HG03097 (cell line): Measurements from ENCODE around the gene SESN3.
"Not testable (repeated sequence)": the region's sequence is repeated elsewhere in the genome, so short reads cannot be mapped to it uniquely, and the experiment has no call there.

Source experiments
- ATAC-seq: cut with Tn5 transposase; IDR thresholded peaks from one replicate; pipeline ENCODE4 v1.9.1; 2021; ENCODE audit not compliant: unreplicated experiment, low FRiP score

SESN3 gene, protein sequence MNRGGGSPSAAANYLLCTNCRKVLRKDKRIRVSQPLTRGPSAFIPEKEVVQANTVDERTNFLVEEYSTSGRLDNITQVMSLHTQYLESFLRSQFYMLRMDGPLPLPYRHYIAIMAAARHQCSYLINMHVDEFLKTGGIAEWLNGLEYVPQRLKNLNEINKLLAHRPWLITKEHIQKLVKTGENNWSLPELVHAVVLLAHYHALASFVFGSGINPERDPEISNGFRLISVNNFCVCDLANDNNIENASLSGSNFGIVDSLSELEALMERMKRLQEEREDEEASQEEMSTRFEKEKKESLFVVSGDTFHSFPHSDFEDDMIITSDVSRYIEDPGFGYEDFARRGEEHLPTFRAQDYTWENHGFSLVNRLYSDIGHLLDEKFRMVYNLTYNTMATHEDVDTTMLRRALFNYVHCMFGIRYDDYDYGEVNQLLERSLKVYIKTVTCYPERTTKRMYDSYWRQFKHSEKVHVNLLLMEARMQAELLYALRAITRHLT

DNA sequence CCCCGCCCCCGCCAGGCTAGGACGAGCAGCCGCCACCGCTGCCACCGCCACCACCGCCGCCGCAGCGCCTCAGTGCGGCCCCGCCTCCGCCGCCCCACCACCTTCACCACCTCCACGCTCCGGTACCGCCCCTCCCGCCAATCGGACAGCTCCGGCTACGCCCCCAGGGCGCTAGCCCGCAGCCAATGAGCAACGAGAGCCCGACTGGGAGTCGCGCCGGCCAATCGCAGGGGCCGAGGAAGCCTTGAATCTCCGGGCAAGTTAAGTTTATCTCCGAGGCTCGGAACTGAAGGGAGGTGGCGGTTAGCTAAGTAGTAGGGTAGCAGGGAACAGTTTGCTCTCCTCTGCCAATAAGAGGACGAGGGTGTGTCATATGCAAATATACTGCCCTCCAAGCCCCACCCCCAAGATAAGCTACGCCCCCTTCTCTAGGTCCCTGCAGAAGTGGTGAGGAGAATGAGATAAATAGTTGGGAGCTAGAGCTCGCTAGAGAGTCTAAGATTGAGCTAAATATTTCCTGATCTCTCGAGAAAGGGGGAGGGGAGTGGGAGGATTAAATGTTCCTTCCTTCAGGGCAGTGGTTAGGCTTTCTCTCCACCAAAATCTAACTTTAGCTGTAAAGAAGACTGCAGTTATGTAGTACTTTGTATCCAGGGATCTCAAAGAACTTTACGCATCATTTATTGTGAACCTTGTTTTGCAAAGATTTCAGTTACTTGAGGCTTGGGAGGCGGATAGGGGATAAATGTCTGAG lies at the start of gene SESN3:
Gene SESN3, minus strand, starts transcription at position 76 of the 754 bp plus-strand sequence. CDS start 342 bp downstream, outside the sequence.
- peak; percentile 97 for ATAC-seq

DNA sequence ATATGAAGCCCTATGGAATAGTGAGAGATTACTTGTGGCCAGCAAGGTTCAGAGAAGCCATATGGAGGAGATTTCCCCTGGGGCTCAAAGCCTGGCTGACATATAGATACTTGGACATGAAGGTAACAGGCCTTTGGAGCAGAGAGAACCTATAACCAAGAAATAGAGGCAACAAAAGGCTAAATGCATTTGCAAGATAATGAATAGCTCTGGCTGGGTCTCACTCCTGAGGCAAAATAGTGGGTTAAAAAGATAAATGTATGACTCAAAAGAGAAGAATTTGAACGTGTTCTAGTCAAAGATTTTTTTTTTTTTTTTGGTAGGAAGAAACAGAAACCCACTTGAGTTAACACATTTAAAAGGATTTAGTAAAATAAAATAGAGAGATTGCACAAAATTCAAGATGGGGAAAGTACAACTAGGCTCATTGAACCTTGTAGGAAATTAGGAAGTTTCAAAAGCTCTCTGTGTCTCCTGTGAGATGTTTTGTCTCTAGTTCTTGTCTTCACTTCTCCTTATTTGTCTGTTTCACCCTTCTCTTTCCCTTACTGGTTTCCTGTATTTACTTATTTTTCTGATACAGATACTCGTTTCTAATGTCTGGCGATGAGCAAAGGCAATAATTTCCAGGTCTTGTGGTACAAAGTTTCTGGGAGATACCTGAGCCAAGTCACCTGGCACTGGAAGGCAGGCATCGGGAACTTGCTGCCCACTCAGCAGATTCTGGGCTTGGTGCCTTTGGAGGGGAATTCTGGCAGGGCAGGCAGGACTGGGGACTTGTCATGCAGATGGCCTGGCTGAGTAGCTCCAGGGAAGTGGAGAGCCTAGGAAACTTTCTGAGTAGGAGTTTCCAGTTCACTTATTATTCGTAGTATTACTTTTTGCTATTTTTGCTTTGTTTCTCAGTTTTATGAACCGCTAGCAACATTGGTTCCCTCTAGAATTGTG lies 49.2 kb upstream of the SESN3 start:
- ATAC-seq, result no peak

DNA sequence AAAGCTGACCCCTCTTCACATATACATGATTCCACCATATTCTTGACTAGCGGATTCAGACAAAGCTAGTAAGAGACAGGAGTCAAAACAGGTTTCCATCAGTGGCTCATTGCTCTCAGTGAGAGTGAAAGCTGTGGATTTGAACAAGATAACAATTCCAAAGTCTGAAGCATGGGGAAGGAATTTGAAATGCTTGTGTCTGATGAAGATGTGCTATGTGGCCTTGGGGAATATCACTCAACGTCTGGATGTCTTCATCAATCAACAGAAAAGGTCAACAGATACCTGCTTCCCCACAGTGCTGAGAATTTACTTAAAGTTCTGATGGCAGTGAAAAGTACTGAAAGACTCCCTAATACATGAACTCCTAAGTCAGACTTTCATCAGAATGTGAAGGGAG lies 46.9 kb upstream of the SESN3 start:
- ATAC-seq, result no peak

DNA sequence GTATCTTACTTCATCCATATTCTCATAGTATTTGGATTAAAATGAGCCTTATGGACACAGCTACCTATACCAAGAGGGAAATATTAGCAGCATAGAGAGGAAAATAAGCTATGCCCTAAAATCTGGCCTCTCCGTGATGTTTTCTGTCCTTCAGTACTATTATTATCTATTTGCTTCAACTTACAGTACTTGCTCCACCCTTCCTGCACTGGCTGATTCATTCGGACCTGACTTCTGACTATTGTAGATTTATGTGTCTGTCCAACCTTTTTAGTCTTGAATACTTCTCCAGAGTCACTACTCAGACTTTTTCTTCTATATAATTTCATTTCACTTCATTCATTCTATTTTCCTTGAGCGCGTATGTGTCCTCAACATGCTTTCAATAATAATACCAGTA lies 45.1 kb upstream of the SESN3 start:
- no peak for ATAC-seq

DNA sequence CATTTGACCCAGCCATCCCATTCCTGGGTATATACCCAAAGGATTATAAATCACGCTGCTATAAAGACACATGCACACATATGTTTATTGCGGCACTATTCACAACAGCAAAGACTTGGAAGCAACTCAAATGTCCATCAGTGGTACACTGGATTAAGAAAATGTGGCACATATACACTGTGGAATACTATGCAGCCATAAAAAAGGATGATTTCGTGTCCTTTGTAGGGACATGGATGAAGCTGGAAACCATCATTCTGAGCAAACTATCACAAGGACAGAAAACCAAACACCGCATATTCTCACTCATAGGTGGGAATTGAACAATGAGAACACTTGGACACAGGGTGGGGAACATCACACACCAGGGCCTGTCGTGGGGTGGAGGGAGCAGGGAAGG lies 42.6 kb upstream of the SESN3 start:
- not testable (repeated sequence) for ATAC-seq

DNA sequence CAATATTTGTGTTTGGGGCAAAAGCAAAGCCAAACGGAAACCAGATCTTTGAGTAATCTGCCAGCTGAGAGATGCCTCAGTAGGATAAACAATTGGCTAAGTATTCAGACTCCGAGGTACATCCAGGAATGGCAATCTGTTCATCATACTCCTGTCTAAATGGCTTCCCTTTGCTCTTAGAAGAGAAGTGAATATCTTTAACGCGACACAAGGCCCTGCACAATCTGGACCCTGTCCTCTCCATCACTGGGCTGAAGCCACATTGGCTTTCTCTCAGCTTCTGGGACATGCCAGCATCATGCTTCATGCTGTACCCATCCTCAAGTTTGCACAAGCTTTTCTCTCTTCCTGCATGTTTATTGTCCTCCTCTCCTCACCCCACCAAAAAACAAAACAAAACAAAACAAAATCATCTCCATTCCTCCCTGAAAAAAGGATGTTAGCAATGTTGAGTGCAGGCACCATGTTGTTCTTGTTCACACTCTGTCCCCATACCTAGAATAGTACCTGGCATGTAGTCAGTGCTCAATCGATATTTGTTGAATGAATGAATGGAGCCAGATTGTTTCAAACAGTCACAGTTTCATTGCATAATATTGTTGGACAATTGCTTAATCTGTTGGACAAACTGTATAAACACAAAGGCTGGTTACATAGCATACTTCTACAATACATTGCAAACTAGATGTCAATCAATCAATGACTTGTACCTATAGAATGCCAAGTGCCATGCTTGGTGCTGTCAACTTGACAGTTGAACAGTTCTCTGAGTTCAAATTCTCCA lies 38.2 kb upstream of the SESN3 start:
- no peak for ATAC-seq

DNA sequence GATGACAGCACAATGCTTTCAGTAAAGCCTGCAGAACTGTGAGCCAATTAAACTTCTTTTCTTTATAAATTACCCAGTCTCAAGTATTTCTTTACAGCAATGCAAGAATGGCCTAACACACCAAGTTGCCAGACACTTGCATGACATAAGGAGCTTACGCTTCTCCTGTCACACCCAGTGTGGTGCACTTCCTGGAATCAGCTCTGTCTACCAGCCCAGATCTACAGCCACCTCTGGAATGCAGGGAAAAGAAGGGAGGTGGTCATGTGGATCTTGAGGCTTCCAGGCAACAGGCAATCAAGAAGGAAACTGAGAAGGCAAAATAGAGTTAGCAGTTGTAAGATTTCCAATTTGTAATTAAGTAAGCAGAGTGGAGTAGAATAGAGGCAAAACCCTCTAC lies 37.4 kb upstream of the SESN3 start:
- no peak for ATAC-seq

DNA sequence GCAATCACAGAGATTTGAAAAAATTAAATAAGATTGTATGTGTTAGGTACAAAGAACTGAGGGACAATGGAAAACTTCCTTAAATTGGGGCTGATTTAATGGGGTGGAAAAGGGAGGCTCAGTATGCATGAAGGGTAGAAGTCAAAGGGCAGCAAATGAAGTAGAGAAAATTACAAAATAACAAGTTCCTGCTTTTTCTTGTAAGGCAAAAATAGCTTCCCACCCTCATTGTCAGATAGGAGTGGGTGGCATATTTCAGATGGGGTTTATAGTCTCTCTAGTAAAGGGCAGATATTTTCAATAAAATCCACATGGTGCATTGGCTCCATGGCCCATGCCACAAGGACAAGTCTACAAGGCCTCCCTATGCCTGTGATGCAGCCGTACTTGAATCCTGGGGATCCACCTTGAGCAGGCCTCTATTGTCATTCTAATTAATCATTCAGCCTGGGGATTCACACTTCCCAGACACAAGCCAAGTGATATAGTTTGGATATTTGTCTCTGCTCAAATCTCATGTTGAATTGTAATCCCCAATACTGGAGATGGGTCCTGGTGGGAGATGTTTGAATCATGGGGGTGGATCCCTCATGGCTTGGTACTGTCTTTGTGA lies 36.7 kb upstream of the SESN3 start:
- ATAC-seq, result no peak

DNA sequence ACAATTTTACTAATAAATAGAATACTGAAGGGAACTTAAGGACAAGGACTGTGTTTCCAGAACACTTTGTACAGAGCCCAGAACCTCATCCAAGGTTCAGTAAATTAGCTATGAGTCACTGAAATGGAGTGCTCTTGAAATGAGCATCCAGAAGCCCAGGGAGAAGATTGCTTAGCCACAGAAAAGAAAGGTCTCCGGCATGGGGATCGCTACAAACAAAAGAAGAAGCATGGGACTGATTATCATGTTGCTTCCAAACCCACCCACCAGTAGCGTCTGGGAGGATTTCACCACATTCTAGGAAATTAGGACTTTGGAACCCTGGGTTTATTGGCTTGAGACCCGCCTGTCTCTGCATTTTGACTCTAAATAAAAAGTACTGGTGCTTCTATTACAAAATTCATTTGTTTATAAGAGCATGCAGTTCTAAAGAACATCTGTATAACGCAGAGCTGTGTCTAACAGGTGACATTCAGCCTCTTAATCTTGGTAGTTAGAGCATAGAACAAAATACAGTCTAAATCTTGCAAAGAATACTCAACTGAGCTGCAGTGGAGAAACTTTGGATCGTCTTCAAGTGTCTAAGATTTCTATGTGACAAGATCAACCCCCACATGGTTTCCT lies 35.9 kb upstream of the SESN3 start:
- no peak for ATAC-seq

DNA sequence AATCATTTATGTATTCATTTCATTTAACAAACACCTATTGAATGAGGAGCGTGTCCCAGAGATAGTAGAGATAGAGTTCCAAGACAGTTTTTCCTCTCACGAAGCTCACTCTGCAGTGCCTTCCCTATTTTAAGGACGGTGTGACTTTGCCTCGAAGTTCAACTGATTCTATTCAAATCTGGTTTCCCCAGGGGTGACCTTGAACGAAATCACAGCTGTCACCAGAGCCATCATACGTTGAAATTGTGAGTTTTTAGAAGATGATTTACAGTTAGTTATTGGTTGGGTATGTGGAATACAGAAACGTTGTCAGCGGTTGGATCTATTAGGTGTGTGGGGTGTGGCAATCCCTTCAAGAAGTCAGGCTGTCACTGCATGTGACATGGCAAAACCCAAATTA lies 33.9 kb upstream of the SESN3 start:
- no peak for ATAC-seq

DNA sequence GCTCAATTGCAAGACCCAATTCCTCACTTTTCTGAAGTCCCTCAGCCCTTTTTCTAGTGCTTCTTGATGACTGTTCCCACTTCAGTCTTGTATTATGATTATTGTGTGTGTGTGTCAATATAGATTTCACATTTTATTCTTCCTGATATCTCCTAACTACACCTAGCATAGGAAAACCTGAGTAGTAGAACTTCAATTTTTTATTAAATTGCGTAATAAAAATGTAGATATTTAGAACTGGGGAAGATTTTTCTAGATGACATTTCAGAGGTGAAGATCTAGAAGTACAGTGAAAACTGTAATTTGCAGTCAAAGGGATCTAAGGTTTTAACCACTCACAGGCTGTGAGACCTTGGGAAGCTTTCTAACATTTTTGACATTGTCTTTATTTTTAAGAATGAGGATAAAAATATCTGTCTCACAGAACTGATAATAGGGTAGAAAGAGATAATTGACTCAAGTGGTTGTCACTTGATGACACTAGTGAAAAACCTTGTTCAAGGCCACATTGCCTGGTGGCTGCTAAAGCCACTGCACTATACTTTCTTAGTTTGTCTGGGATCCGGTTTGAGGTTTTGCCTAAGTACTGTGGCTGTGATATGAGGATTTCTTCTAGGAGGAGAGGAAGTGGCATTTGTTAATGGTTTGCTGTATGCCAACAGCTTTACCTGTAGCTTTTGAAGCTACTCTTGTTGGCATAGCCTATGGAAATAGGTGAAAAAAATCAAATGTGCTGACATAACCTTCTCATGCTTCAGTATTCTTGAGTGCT lies 32.2 kb upstream of the SESN3 start:
- no peak for ATAC-seq

DNA sequence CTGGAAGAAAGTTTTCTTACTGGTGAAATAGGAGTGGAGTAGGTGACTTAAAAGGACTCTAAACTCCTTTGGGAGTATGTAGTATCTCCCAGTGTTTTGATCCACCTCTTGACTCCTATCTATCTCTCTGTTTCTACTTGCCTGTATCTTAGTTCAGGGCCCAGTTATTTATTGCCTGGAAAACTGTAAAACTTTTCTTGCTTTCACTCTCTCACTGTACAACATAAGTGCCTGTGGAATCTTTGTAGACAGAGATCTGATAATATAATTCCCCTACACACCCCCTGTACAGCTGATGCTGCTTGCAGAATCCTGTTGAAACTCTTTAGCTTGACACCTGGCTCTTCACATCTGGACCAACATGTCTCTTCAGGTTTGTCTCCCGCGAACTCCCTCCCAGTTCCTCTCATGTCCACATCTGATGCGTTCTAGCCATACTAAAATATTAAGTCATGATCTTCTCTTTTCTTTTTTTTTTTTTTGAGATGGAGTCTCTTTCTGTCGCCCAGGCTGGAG lies 26.5 kb upstream of the SESN3 start:
- ATAC-seq, result no peak

DNA sequence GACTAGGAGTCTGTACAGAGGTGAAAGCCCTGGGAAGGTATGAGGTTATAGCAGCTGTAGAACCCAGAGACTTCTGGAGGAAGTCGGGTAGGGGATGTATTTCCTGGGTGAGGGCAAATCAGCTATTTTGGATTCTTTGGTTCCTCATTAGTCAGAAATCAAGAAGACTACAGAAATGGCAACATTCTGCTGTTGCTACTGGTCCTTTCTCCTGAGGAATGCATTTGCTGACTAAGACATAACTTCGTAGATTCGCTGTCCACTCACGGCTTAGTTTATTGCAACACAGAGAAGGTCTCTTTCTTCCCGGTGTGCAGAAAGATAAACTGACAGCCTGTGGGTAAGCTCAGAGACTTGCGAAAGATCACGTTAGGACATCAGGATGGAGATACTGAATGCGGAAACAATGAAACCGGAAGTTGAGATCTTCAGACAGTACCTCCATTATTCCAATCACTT lies 25.3 kb upstream of the SESN3 start:
- no peak for ATAC-seq

DNA sequence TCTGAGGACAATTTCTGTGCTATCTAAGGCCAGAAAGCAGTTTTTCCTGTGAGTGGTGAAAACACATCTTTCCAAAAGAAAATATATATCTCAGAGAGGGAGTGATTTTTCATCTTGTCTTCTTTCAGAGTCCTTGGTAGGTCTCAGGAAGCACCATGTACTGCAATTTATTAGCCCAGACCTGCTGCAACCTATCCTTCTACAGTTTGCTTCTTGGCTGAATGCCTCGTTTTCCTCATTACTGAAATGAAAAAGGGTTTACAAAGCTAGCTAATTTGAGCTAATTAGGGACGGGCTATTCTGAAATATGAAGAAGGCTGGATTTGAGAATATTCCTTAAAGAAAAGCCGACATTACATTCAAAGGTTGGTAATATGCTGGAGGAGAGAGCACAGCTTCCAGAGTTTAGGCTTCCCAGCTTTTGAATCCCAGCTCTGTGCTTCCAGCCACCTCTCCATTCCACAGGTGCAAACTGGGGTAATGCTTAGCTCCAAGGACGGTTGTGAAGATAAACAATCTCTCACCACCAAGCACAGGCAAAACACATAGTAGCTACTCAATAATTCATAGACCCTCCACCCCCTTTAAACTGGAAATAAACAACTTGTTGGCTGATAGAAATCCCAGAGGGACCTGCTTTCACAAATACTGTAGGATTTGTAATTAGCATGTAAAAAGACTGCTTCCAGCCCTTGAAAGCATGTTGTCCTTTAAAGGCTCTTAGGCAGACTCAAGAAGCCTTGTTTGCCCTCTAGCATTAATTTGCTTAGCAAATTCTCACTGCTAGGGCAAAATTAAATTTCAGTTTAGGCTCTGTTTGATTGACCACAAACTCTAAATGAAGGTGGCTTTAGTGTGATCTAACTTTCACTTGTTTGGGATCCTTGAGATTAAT lies 24.5 kb upstream of the SESN3 start:
- ATAC-seq, result no peak

DNA sequence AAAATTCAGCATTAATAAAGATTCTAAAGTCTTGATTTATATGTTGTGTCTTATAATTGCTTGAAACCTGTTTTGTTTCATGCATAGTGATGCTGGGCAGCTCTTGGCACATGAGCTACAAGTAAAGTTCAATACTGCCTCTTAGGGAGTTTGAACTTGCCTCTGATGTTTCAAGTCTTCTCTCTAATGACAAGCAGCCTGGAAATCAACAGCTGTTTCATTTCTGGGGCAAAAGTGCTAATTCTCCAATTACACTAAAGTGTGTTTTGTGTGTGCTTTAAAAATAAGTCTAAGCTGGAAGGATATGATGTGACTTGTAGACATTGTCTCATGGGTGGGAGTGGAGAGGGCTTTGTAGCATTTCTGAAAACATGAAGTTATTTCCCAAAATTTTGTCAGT lies 23.7 kb upstream of the SESN3 start:
- ATAC-seq, result peak; percentile 17

DNA sequence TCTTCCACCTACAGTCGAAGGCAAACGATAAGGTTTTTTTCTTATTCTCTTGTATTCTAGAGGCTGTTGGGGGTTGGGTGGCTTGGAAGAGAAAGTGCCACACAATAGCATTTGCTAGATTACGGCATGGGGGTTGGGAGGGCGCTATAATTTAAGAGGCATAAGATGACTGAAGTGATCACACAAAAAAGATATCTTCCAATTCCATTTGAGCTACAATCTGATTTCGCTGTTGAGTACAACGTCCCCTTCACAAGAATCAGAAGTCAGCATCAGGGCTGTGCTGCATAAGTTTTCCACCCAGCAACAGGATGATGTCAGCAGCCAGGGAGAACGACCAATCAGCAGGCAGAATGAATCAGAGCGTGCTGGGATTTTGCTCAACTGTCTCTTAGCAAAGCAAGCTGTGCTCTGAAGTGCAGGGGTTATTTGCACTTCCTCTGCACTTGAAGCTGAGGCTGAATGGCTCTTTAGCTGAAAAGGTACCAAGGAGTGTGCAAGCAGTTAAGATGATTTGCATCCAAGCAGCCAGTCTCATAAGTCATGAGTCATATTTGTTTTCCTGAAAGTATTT lies 23.2 kb upstream of the SESN3 start:
- ATAC-seq, result peak; percentile 99

DNA sequence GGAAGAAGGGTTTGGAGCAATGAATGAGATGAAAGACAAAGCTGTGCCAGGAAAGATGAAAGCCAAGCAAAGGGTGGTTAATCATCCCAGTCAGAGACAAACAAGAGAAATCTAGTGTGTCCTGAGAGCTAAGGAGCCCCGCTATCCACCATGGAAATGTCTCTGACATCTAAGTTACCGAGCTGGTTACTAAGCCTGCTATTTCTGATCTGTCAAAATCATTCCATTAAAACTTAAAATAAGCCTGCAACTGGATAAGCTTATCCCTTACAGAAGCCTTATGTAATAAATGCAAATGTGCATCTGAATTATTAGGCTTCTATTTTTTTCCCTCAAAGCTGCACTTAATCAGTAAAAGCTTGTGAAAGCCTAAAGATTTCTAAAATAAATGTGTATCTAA lies 22.1 kb upstream of the SESN3 start:
- ATAC-seq, result no peak
